Activated T-cell treated with anti-CD3 and anti-CD28 coated beads, Interleukin-2, amount 50 U/mL, for 48 hours (primary cell): ENCODE results near the gene ADGRA1.

Experiments
- DNase-seq, 2 experiments: peaks; one replicate each; pipeline ENCODE4 v3.0.0-alpha.2; 2020

Gene ADGRA1

GRCh38 chr10:133056651-133057178, 31.0 kb upstream of the ADGRA1 start:
- DNase-seq: no peak

- DNase-seq: no peak
Measured at GRCh38 chr10:133058331-133059092, 29.2 kb upstream of the ADGRA1 start.

DNA sequence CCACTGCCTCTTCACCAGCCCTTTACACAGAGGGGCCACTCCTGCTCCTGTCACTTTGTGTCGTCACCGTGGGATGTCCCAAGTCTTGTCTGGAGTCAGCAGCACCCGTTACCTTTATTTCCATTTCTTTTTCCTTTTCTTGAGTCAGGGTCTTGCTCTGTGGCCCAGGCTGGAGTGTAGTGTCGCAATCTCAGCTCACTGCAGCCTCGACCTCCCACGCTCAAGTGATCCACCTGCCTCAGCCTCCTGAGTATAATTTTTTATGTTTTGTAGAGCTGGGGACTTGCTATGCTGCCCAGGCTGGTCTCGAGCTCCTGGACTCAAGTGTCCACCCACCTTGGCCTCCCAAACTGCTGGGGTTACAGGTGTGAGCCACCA, 28.6 kb upstream of the ADGRA1 start:
- no peak for DNase-seq

GRCh38 chr10:133059571-133059970, 28.2 kb upstream of the ADGRA1 start:
- no peak for DNase-seq

GRCh38 chr10:133060022-133060421, 27.7 kb upstream of the ADGRA1 start:
- no peak for DNase-seq

DNA sequence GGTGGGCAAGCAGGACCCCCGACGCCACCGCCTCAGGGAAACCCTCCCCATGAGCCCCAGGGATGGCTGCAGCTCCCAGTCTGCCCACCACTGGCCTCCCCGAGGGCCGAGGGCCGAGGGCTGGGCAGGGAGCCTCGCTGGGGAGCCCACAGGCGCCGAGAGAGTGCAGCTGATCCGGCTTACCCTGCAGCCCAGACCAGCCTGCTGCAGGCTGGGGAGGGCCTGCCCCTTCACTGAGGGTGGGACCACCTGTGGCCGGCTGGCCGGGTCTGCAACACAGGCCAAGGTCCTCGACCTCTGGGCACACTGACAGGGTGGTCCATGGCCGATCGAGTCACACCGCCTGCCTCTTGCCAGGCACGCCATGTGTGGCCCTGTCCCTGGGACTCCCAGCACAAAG, 27.3 kb upstream of the ADGRA1 start:
- no peak for DNase-seq

DNA sequence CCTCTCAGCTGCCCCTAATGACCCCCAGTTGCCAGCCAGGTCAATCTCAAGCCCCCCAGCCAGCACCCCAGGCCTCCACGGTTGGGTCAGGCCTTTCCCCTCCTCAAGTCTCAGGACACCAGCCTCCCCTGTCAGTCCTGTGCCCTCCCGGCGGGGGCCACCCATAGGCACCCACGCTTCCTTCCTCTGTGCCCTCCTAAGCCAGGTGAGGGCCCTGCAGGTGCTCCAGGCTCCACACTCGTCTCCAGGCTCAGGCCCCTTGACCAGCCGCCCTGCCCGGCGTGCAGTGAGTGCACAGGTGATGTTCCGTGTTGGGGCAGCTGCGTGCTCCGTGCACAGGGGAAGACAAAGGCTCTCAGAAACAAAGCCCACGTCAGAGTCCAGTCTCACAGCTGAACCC, 26.8 kb upstream of the ADGRA1 start:
- DNase-seq: no peak

GRCh38 chr10:133061296-133062038, 26.3 kb upstream of the ADGRA1 start:
- no peak for DNase-seq

DNA sequence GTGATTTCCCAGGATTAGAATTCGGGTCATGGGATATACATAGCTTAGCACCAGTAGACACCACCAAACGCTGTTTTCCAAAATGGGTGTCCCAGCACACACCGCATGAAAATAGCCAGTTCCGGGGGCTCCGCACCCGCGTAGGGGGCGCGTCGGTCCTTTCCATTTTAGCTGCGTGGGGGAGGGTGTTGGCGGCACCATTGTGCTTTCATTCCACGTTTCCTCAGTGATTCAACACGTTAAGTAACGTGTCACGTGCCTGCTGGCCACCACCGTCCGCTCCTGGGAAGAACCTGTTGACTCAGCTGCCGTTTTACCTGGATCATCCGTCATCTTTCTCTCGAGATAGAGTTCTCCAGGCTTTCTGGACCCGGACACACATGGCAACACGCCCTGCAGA, 25.6 kb upstream of the ADGRA1 start:
- no peak for DNase-seq

DNA sequence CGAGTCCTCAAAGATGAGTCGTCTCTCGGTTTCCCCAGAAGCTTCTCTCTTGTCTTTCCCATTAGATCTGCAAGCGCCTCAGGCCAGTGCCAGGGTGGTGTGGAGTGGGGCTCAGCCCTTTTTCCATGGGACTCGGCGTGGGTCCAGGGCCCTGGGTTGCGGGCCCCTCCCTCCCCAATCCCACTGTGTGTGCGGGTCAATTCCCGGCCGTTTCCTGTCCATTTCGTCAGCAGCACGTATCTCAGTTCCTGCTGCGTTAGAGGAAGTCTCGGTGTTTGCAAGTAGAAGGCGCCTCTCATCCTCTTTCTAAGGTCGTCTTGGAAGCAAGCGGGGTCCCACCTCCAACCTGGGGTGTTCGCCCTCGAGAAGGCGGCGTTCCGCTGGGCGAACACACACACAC, 25.1 kb upstream of the ADGRA1 start:
- no peak for DNase-seq

GRCh38 chr10:133067149-133068105, 20.3 kb upstream of the ADGRA1 start:
- no peak for DNase-seq

- no peak for DNase-seq
Measured at GRCh38 chr10:133068111-133069032, 19.4 kb upstream of the ADGRA1 start.

GRCh38 chr10:133069033-133069525, 18.6 kb upstream of the ADGRA1 start:
- DNase-seq: no peak

- DNase-seq: no peak
Measured at GRCh38 chr10:133070405-133070804, 17.3 kb upstream of the ADGRA1 start.

- no peak for DNase-seq
Measured at GRCh38 chr10:133070810-133071209, 16.9 kb upstream of the ADGRA1 start.

DNA sequence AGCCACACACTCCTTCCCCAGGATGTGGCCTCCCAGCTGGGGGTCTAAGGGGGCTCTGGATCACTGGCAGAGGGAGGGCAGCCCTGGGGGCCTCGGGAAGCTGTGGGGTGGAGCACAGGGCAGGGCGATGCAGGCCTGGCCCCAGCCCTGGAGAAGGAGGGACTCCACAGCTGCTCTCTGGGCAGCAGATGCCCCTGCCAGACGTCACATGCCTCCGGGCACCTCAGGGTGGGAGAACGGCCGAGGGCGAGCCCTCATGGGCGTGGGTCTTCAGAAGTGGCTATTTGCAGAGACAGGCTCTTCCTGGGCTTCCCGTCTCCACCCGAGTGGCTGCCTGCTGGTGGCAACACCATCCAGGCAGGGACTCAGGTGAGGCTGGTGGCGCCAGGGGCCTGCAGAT, 16.0 kb upstream of the ADGRA1 start:
- no peak for DNase-seq

DNA sequence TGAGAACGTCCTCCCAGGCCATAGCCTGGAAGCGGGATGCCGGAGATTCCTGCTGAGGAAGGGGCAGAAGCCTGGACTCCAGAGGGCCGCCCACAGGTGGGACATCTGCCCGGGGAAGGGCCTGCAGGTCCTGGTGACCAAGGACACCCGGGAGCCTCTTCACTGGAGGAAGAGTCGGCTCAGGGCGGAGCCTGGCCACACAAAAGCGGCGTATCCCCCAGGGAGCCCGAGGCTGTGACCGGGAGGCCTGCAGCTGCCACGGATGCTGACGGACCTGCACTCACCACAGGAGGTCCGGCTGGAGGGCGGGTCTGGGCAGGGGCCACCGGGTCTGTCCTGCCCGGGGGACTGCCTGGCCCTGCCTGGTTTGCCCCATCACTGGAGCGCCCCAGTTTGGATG, 15.5 kb upstream of the ADGRA1 start:
- no peak for DNase-seq

DNA sequence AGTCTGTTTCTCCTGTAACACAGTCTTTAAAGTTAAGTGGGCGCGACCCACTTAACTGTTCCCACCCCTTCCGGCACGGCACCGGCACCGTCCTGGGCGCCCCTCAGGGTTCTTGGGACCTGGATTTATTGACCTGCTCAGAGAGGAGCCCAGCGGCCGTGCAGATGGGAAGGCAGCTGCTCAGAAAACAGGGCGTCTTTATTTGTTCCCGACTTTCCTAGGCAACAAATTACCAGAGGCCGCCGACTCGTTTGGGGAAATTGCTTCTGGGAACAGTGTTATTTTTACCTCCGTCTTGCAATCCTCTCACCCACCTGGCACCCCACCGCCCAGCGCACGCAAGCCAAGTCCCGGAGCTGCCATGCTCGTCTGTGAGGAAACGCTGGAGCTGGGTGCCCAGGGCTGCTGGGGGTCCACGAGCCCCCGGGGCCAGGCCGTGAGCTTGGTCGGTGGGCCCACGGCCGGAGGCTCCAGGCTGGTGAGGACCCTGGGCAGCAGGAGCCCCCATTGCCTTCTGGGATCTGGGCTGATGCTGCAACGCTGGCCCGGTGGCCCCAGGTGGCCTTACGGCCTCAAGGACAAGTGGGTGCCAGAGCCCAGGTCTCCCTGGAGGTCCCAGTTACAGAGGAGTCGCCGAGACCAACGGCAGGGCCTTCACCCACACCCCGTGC, 14.9 kb upstream of the ADGRA1 start:
- no peak for DNase-seq

DNA sequence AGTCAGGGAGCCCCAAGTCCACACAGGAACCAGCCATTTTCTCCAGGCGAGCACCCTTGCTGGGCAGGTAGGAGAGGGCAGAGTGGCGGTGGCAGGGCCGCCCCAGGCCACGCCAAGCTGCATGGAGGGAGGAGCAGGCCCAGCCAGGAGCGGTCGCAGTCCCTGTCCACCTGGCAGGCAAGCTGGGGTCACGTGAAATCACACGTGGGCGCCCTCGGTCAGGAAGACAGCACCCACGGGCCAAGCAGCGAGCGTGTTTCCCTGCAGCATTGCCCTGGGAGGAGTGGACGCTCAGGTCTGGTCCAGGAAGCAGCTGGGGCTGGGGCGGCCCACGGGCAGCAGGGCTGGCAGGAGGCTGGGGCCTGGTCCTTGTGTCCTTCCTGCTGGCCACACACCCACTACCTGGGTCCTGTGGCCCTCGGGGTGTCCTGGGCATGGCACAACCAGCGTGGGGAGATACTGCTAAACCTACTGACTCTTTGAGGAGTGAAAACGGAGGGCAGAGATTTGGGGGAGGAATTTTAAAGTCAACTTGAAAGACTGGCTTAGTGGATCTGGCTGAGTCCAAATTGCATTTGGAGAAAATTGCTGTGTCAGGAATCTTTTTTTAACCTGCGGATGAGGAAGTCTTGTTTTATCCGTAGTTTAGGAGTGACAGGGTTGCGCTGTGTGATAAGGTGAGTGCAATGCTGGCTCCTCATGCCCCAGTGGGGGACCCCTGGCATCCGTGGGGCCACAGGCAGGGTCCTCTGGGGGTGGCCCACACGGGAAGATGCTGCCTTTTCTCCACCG, 12.2 kb upstream of the ADGRA1 start:
- no peak for DNase-seq

DNA sequence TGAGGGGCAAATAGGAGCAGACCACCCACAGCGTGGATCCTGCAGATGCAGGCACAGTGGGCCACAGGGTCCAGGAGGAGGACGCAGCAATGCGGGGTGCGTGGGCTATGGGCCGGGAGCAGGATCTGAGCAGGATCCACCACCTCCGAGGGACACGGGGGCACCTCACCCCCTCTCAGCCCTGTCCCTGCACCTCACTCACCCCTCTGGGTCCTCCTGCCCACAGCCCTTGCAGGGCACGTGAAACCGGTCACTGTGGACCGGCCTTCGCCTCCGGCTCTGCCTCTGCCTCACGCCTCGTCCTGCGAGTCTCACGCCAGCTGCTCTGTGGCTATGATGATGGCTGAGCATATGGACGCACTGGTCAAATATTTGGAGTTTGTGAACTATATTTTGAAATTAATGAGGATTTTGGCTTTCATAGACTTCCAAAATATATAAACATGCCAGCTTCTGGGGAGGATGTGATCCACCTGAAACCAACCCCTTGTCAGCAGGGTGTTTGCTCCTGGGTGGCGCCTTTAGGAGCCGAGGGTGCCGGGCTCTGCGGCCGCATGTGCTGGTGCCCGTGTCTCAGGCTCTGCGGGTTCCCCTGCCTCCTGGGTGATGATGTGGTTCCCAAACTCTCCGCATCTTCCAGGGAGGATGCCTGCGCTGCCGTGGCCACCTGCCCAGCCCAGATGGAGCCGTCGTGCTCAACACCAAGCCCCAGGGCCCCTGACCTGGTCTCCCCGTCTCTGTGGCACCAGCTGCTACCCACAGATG, 11.3 kb upstream of the ADGRA1 start:
- DNase-seq: no peak
